ENCODE measurements around the gene BTBD8. TPM values are rescaled to one million over a fixed set of nuclear protein-coding genes. Genes with fewer than 3 reads are reported as not detected.

BTBD8 gene
- total RNA-seq: 1.4 and 2.4 TPM in 2 replicates

DNA sequence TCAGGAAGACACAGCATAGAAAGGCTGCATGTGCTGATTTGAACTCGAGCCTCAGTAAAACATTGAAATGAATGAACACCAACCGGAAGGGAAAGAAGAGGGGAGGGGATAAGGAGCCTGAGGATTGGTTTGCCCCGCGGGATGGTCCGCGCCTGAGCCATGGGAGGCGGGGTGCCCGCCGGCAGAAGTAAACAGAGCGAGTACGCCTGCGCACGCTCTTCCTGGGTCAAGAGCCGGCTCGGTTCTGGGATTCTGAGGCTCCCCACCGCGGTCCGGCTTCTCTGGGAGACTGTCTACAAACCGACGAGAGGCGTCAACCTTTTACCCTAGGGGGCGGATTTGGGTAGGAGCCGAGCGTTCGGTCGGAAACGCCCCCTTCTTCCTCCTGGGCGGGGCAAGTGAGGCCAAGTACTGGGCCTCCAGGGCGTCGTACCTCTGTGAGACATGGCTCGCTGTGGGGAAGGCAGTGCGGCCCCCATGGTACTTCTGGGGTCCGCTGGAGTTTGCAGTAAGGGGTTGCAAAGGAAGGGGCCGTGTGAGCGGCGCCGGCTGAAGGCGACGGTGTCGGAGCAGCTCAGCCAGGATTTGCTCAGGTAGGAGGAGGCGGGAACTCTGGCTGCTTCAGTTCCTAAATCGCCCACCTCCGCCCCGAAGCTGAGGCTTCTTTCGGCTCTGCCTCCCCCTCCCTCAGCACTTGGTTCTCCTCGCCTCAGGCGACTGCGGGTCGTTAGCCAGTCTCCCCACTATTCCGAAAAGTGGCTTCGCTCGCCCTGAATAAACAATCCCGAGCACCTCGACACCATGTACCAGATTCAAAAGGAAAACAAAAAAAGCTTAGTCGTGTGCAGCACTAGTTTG lies at the start of gene BTBD8:
Gene BTBD8 (plus strand): TSS at position 218 of the 858 bp plus-strand sequence. CDS start 227 bp downstream, at position 445.
- peaks cover 7% of the 10 kb centered on the region for H3K9me3 Mint-ChIP-seq
- peaks cover 6% of the 10 kb centered on the region for H3K36me3 Mint-ChIP-seq (ENCODE audit: low read depth)
- peak; percentile 82 for DNase-seq (ENCODE audit: low spot score)
- H3K27ac Mint-ChIP-seq: peak within 1 kb of the TSS; percentile 80
- H3K4me1 Mint-ChIP-seq (ENCODE audit: low read depth): peaks cover 11% of the 10 kb centered on the region
- no peaks in the 10 kb centered on the region for H3K27me3 Mint-ChIP-seq (ENCODE audit: low read depth)
- intact Hi-C loops (cut with micrococcal nuclease): loop anchor here (10.0 kb wide), 1 partner anchor 214 kb away; the partner anchor contains the start of genes GLMN and RPAP2
- peak within 1 kb of the TSS; percentile 96 for H3K4me3 Mint-ChIP-seq (ENCODE audit: low read depth)

DNA sequence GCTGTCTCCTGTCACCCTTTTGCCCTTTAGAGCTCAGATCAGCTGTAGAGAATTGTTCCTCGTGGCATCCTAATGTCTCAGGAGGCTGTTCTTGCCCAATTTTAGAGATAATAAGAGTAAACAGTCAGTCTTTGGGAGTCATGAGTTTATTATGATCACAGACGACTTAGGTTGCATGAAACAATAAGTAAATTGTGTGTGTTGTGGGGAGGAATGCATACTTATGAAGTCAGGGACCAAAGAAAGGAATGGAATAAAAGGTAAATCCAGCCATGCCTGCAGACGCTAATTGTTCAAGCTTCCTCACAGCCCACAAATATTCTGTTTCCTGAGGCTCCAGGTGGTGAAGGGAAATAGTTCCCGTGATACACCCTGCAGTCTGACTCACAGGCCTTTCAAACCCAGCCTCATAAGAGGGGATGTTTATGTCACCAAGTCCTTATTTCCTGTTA lies 49.5 kb upstream of the BTBD8 start:
- peak overlapping the region; percentile 61 for H3K4me3 Mint-ChIP-seq (ENCODE audit: low read depth)
- H3K27ac Mint-ChIP-seq: peak overlapping the region; percentile 21
- intact Hi-C loops (cut with micrococcal nuclease): no loop called here
- no peak for DNase-seq (ENCODE audit: low spot score)
- H3K36me3 Mint-ChIP-seq (ENCODE audit: low read depth): no peaks in the 10 kb centered on the region
- H3K9me3 Mint-ChIP-seq: no peaks in the 10 kb centered on the region
- peaks cover 13% of the 10 kb centered on the region for H3K27me3 Mint-ChIP-seq (ENCODE audit: low read depth)
- peaks cover 14% of the 10 kb centered on the region for H3K4me1 Mint-ChIP-seq (ENCODE audit: low read depth)

DNA sequence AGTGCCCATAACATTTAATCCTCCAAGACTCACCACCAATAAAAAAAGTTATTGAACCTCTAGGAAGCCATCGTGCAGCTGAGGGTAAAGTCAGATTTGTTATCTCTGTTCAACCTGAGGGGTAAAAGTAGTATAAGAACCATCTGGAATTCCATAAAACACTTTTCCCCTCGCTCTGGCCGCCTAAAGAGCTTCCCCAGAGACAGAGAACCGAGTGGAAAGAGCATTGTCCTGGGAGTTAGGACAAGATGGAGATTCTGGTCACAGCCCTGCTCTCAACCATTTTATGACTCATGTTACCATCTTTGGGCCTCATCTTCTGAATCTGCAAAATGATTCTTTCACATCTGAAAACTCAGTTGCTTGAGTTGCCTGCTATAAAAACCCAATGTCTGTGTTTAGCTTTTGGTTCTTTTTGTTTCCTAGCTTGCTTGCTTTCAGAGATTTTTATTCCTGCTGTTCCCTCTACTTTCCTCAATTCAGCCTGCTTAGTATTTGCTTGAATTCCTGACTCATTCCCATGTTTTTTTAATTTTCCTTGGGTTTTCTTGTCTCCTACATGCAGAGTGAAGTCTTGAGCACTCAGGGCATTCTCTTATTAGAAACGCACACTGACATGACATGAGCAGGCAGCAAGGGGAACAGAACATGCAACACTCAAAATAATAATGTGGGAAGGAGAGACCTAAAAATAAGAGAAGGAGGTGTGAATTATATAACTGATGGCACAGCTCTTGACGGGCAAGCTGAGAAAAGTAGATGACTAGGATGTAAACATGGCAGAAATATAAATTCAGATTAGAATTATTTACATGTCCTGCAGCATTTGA lies 48.6 kb upstream of the BTBD8 start:
- DNase-seq (ENCODE audit: low spot score): no peak
- Mint-ChIP-seq H3K36me3 (ENCODE audit: low read depth) (no peaks in the 10 kb centered on the region), H3K9me3 (no peaks in the 10 kb centered on the region), H3K4me3 (ENCODE audit: low read depth) (no peak overlapping the region), H3K27me3 (ENCODE audit: low read depth) (peaks cover 13% of the 10 kb centered on the region), H3K4me1 (ENCODE audit: low read depth) (peaks cover 14% of the 10 kb centered on the region), H3K27ac (no peak overlapping the region)
- intact Hi-C loops (cut with micrococcal nuclease): no loop called here

GRCh38 chr1:92037400-92037799 lies 42.7 kb upstream of the BTBD8 start:
- peaks cover 4% of the 10 kb centered on the region for H3K27me3 Mint-ChIP-seq (ENCODE audit: low read depth)
- H3K4me3 Mint-ChIP-seq (ENCODE audit: low read depth): no peak overlapping the region
- no peak overlapping the region for H3K27ac Mint-ChIP-seq
- no peaks in the 10 kb centered on the region for H3K4me1 Mint-ChIP-seq (ENCODE audit: low read depth)
- DNase-seq (ENCODE audit: low spot score): no peak
- H3K9me3 Mint-ChIP-seq: no peaks in the 10 kb centered on the region
- H3K36me3 Mint-ChIP-seq (ENCODE audit: low read depth): no peaks in the 10 kb centered on the region
- intact Hi-C loops (cut with micrococcal nuclease): no loop called here

- no peak overlapping the region for H3K27ac Mint-ChIP-seq
- no peaks in the 10 kb centered on the region for H3K9me3 Mint-ChIP-seq
- no peaks in the 10 kb centered on the region for H3K36me3 Mint-ChIP-seq (ENCODE audit: low read depth)
- DNase-seq (ENCODE audit: low spot score): no peak
- H3K4me3 Mint-ChIP-seq (ENCODE audit: low read depth): no peak overlapping the region
- H3K27me3 Mint-ChIP-seq (ENCODE audit: low read depth): peaks cover 4% of the 10 kb centered on the region
- intact Hi-C loops (cut with micrococcal nuclease): no loop called here
- H3K4me1 Mint-ChIP-seq (ENCODE audit: low read depth): no peaks in the 10 kb centered on the region
Observed at GRCh38 chr1:92038695-92039346, 41.3 kb upstream of the BTBD8 start.

DNA sequence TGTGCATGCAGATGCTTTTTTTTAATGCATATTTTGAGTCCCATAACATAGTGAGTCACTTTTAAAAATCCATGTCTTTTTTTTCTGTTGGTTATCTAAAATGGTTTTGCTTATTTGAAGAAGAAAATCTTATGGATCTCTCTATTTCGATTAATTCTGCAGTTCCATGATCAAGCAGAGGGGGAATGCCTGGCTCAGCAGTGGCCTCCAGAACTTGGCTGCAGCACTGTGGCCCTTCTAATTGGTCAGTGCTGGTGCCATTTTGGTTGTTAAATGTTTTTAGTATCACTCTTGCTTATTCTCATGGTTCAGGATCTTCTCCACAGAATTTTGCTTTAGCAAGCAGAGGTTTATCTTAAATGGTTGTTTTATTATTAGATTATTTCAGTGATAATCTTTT lies 39.2 kb upstream of the BTBD8 start:
- no peak overlapping the region for H3K27ac Mint-ChIP-seq
- peaks cover 2% of the 10 kb centered on the region for H3K27me3 Mint-ChIP-seq (ENCODE audit: low read depth)
- no peaks in the 10 kb centered on the region for H3K4me1 Mint-ChIP-seq (ENCODE audit: low read depth)
- H3K4me3 Mint-ChIP-seq (ENCODE audit: low read depth): no peak overlapping the region
- no peaks in the 10 kb centered on the region for H3K9me3 Mint-ChIP-seq
- intact Hi-C loops (cut with micrococcal nuclease): no loop called here
- no peak for DNase-seq (ENCODE audit: low spot score)
- no peaks in the 10 kb centered on the region for H3K36me3 Mint-ChIP-seq (ENCODE audit: low read depth)

DNA sequence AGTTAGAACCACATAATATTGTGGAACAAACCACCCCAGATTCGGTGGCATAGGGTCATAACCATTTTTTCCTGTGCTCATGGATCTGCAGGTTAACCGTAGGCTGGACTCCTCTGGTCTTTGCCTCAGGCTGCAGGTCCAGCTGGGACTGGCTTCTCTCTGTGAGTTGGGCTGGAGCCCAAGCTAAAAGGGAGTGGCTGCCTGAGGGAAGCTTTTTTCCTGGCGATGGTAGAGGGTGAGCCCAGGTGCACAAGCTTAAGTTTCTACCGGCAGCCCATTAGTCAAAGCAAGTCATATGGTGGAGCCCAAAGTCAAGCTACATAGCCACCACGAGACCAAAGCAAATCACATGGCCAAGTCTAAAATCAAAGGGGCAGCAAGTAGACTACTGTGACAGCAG lies 36.5 kb upstream of the BTBD8 start:
- H3K4me1 Mint-ChIP-seq (ENCODE audit: low read depth): no peaks in the 10 kb centered on the region
- no peak overlapping the region for H3K4me3 Mint-ChIP-seq (ENCODE audit: low read depth)

GRCh38 chr1:92045766-92046495 lies 34.2 kb upstream of the BTBD8 start:
- no peaks in the 10 kb centered on the region for H3K27me3 Mint-ChIP-seq (ENCODE audit: low read depth)
- no peaks in the 10 kb centered on the region for H3K36me3 Mint-ChIP-seq (ENCODE audit: low read depth)
- H3K27ac Mint-ChIP-seq: no peak overlapping the region
- intact Hi-C loops (cut with micrococcal nuclease): no loop called here
- H3K9me3 Mint-ChIP-seq: no peaks in the 10 kb centered on the region
- DNase-seq (ENCODE audit: low spot score): no peak
- H3K4me3 Mint-ChIP-seq (ENCODE audit: low read depth): no peak overlapping the region
- H3K4me1 Mint-ChIP-seq (ENCODE audit: low read depth): no peaks in the 10 kb centered on the region

More for the DNA sequence above, 36.5 kb upstream of the BTBD8 start:
- Mint-ChIP-seq H3K27ac (no peak overlapping the region), H3K9me3 (no peaks in the 10 kb centered on the region), H3K36me3 (ENCODE audit: low read depth) (no peaks in the 10 kb centered on the region), H3K27me3 (ENCODE audit: low read depth) (no peaks in the 10 kb centered on the region)
- DNase-seq (ENCODE audit: low spot score): no peak
- intact Hi-C loops (cut with micrococcal nuclease): no loop called here

DNA sequence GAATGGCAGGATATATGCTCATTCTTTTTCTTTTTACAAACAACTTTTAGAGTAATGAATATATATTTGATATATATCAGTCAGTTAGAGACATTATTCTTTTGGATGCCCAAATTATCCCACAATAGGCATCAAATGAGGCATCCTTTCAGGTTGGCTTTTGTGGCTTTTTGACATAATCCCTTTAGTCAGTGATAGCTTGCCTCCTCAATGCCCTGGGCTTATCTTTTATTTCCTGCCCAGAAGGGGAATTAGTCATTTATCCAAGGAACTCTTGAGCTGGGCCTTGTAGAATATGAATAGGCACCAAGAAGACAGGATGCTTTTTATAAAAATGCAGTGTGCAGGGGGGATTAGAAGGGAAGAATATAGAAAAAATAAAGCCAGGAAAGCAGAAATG lies 28.2 kb upstream of the BTBD8 start:
- no peak for DNase-seq (ENCODE audit: low spot score)
- Mint-ChIP-seq H3K9me3 (no peaks in the 10 kb centered on the region), H3K27me3 (ENCODE audit: low read depth) (peaks cover 4% of the 10 kb centered on the region), H3K36me3 (ENCODE audit: low read depth) (no peaks in the 10 kb centered on the region), H3K4me1 (ENCODE audit: low read depth) (no peaks in the 10 kb centered on the region), H3K27ac (no peak overlapping the region), H3K4me3 (ENCODE audit: low read depth) (no peak overlapping the region)
- intact Hi-C loops (cut with micrococcal nuclease): no loop called here

- DNase-seq (ENCODE audit: low spot score): no peak
- intact Hi-C loops (cut with micrococcal nuclease): no loop called here
- no peaks in the 10 kb centered on the region for H3K9me3 Mint-ChIP-seq
- no peaks in the 10 kb centered on the region for H3K27me3 Mint-ChIP-seq (ENCODE audit: low read depth)
- no peaks in the 10 kb centered on the region for H3K36me3 Mint-ChIP-seq (ENCODE audit: low read depth)
- no peak overlapping the region for H3K27ac Mint-ChIP-seq
- no peaks in the 10 kb centered on the region for H3K4me1 Mint-ChIP-seq (ENCODE audit: low read depth)
- H3K4me3 Mint-ChIP-seq (ENCODE audit: low read depth): no peak overlapping the region
Observed at GRCh38 chr1:92065042-92065441, 15.1 kb upstream of the BTBD8 start.

DNA sequence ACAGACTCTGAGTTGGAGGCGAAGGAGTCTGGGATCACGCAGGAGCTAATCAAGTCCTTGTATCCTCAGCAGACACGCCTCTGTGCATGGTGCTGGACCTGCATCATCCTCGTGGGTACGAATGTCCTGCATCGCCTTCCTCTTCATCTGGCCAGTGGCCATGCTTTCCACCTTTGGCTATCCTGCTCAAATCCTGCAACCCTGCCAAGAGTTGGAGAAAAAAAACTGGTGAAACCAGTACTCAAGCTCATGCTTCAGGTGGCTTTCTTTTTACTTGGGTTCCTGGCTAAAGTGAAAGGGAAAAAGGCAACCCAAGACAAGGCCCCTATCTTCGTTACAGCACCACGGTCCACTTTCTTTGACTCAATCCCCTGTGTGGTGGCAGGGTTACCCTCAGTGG lies 13.8 kb upstream of the BTBD8 start:
- H3K4me3 Mint-ChIP-seq (ENCODE audit: low read depth): no peak overlapping the region
- no peaks in the 10 kb centered on the region for H3K4me1 Mint-ChIP-seq (ENCODE audit: low read depth)
- no peaks in the 10 kb centered on the region for H3K27me3 Mint-ChIP-seq (ENCODE audit: low read depth)
- H3K27ac Mint-ChIP-seq: no peak overlapping the region
- no peaks in the 10 kb centered on the region for H3K9me3 Mint-ChIP-seq
- intact Hi-C loops (cut with micrococcal nuclease): no loop called here
- no peaks in the 10 kb centered on the region for H3K36me3 Mint-ChIP-seq (ENCODE audit: low read depth)
- no peak for DNase-seq (ENCODE audit: low spot score)

GRCh38 chr1:92070892-92071291 lies 9.3 kb upstream of the BTBD8 start:
- Mint-ChIP-seq H3K27ac (no peak overlapping the region), H3K27me3 (ENCODE audit: low read depth) (peaks cover 11% of the 10 kb centered on the region), H3K36me3 (ENCODE audit: low read depth) (no peaks in the 10 kb centered on the region), H3K4me1 (ENCODE audit: low read depth) (no peaks in the 10 kb centered on the region), H3K4me3 (ENCODE audit: low read depth) (no peak overlapping the region), H3K9me3 (no peaks in the 10 kb centered on the region)
- intact Hi-C loops (cut with micrococcal nuclease): no loop called here
- no peak for DNase-seq (ENCODE audit: low spot score)

All from activated T-helper 2 cell treated with anti-CD3 and anti-CD28 coated beads, Interferon-gamma antibody, Interleukin-2, Interleukin-4, amounts not matched to agents 10 μg/mL and 5 μg/mL and 100 μg/mL, durations not matched to agents 14 hours and 24 hours and 36 hours (primary cell).